ENCODE measurements around the gene CELF6. TPM values are rescaled to one million over a fixed set of nuclear protein-coding genes. Genes with fewer than 3 reads are reported as not detected.

CELF6 gene
- polyA plus RNA-seq, 1 donor from 2014 or later = 68.6 TPM

DNA sequence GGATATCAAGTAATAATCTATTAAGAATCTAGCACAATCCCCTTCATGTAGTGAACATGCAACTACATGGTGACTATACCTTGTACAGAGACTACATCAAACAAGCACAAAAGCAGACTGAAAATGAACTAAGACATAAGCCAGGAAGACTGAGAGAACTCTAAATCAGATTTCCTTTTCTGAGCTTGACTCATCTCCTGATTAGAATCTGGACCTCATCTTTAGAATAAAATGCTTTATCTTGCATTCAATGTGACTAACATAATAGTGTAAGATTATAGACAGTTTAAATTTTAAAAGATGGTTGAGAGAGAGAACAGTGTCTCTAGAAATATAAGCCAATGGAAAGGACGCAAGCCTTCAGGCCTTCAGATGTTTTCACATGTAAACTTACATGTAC is 71.4 kb downstream of the CELF6 start:
- no peaks in the 10 kb centered on the region for H3K79me2 ChIP-seq (replicated peaks; ENCODE audit: insufficient read depth, low read length)
- peaks cover 13% of the 10 kb centered on the region for H3K36me3 ChIP-seq (ENCODE audit: insufficient read depth, low read length)
- no peaks in the 10 kb centered on the region for H3K9me2 ChIP-seq (ENCODE audit: insufficient read depth, low read length)
- H4K20me1 ChIP-seq (ENCODE audit: insufficient read depth) = no peaks in the 10 kb centered on the region
- H3K9ac ChIP-seq (ENCODE audit: low read length) = no peak overlapping the region
- no peaks in the 10 kb centered on the region for H3F3A ChIP-seq (ENCODE audit: insufficient read depth, low read length, poor library complexity, severe bottlenecking)
- no peak overlapping the region for H2AFZ ChIP-seq (ENCODE audit: low read depth, low read length)
- TF ChIP-seq SMC3 (conservative IDR thresholded peaks at IDR 0.05; ENCODE audit: poor library complexity) (no peak), EZH2 (IDR thresholded peaks at IDR 0.05; ENCODE audit: borderline replicate concordance, insufficient read depth, low read length, poor library complexity, severe bottlenecking) (no peak), TAF1 (IDR thresholded peaks at IDR 0.05; ENCODE audit: low read depth) (no peak), MXI1 (conservative IDR thresholded peaks at IDR 0.05; ENCODE audit: poor library complexity, severe bottlenecking) (no peak), EP300 (conservative IDR thresholded peaks at IDR 0.05; ENCODE audit: poor library complexity, severe bottlenecking) (no peak), RAD21 (conservative IDR thresholded peaks at IDR 0.05) (no peak), POLR2AphosphoS5 (IDR thresholded peaks at IDR 0.05) (no peak)
- TF ChIP-seq, protein P1, sequence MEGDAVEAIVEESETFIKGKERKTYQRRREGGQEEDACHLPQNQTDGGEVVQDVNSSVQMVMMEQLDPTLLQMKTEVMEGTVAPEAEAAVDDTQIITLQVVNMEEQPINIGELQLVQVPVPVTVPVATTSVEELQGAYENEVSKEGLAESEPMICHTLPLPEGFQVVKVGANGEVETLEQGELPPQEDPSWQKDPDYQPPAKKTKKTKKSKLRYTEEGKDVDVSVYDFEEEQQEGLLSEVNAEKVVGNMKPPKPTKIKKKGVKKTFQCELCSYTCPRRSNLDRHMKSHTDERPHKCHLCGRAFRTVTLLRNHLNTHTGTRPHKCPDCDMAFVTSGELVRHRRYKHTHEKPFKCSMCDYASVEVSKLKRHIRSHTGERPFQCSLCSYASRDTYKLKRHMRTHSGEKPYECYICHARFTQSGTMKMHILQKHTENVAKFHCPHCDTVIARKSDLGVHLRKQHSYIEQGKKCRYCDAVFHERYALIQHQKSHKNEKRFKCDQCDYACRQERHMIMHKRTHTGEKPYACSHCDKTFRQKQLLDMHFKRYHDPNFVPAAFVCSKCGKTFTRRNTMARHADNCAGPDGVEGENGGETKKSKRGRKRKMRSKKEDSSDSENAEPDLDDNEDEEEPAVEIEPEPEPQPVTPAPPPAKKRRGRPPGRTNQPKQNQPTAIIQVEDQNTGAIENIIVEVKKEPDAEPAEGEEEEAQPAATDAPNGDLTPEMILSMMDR (IDR thresholded peaks at IDR 0.05; ENCODE audit: poor library complexity, severe bottlenecking) = no peak
- TF ChIP-seq, protein P2, sequence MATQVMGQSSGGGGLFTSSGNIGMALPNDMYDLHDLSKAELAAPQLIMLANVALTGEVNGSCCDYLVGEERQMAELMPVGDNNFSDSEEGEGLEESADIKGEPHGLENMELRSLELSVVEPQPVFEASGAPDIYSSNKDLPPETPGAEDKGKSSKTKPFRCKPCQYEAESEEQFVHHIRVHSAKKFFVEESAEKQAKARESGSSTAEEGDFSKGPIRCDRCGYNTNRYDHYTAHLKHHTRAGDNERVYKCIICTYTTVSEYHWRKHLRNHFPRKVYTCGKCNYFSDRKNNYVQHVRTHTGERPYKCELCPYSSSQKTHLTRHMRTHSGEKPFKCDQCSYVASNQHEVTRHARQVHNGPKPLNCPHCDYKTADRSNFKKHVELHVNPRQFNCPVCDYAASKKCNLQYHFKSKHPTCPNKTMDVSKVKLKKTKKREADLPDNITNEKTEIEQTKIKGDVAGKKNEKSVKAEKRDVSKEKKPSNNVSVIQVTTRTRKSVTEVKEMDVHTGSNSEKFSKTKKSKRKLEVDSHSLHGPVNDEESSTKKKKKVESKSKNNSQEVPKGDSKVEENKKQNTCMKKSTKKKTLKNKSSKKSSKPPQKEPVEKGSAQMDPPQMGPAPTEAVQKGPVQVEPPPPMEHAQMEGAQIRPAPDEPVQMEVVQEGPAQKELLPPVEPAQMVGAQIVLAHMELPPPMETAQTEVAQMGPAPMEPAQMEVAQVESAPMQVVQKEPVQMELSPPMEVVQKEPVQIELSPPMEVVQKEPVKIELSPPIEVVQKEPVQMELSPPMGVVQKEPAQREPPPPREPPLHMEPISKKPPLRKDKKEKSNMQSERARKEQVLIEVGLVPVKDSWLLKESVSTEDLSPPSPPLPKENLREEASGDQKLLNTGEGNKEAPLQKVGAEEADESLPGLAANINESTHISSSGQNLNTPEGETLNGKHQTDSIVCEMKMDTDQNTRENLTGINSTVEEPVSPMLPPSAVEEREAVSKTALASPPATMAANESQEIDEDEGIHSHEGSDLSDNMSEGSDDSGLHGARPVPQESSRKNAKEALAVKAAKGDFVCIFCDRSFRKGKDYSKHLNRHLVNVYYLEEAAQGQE (IDR thresholded peaks at IDR 0.05; ENCODE audit: borderline replicate concordance) = no peak
- no peaks in the 10 kb centered on the region for H3K27me3 ChIP-seq (ENCODE audit: insufficient read depth, low read depth, low read length)
- no peak overlapping the region for H3K4me2 ChIP-seq (ENCODE audit: low read length)
- H3K4me3 ChIP-seq (ENCODE audit: low read length) = no peak overlapping the region
- no peak overlapping the region for H3K27ac ChIP-seq (ENCODE audit: low read length)
- no peaks in the 10 kb centered on the region for H3K9me3 ChIP-seq (ENCODE audit: low read length)

DNA sequence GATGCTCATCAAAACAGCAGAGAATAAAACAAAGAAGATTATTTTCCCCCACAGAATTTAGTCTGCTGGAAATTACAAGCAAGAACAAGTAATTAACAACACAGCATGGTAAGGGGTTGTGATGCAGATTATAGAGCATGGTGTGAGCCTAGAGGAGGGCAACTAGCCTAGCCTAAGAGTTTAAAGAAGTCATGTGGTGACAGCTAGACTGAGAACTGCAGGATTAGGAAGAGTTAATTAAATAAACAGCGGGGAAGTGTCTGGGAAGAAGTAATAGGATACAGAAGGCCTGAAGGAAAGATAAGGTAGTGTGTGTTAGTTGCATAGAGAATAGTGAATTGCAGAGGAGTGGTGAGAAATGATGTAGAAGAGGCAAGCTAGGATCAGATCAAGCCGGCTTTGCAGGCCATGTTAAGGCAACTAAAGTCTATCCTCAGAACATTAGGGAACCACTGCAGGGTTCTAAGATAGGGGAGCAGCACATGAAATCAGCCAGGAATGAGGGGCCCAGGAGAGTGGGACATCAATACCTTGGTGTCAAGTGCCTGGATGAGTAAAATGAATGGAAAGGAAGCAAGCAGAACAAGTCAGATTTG is 77.1 kb downstream of the CELF6 start:
- Histone ChIP-seq H3K27me3 (ENCODE audit: insufficient read depth, low read depth, low read length) (no peaks in the 10 kb centered on the region), H3K9me3 (ENCODE audit: low read length) (no peaks in the 10 kb centered on the region), H3K4me2 (ENCODE audit: low read length) (no peak overlapping the region), H3K27ac (ENCODE audit: low read length) (no peak overlapping the region), H3K4me3 (ENCODE audit: low read length) (no peak overlapping the region), H3K9ac (ENCODE audit: low read length) (no peak overlapping the region), H2AFZ (ENCODE audit: low read depth, low read length) (no peak overlapping the region), H3K36me3 (ENCODE audit: insufficient read depth, low read length) (no peaks in the 10 kb centered on the region), H3F3A (ENCODE audit: insufficient read depth, low read length, poor library complexity, severe bottlenecking) (no peaks in the 10 kb centered on the region), H3K9me2 (ENCODE audit: insufficient read depth, low read length) (no peaks in the 10 kb centered on the region), H4K20me1 (ENCODE audit: insufficient read depth) (no peaks in the 10 kb centered on the region), H3K79me2 (replicated peaks; ENCODE audit: insufficient read depth, low read length) (no peaks in the 10 kb centered on the region)
- no peak for TF ChIP-seq EP300 (conservative IDR thresholded peaks at IDR 0.05; ENCODE audit: poor library complexity, severe bottlenecking)
- TF ChIP-seq, protein P1 (IDR thresholded peaks at IDR 0.05; ENCODE audit: poor library complexity, severe bottlenecking) = no peak
- no peak for TF ChIP-seq EZH2 (IDR thresholded peaks at IDR 0.05; ENCODE audit: borderline replicate concordance, insufficient read depth, low read length, poor library complexity, severe bottlenecking)
- TF ChIP-seq RAD21 (conservative IDR thresholded peaks at IDR 0.05) = no peak
- no peak for TF ChIP-seq SMC3 (conservative IDR thresholded peaks at IDR 0.05; ENCODE audit: poor library complexity)
